HT1080 (cell line): ENCODE results near the gene ABLIM3. TPM values are rescaled to one million over a fixed set of nuclear protein-coding genes. Genes with fewer than 3 reads are reported as not detected.

Source experiments
- DNase-seq: peaks from one replicate; pipeline ENCODE4 v3.0.0-alpha.2; 2015; ENCODE audit warnings: low read depth
- total RNA-seq: library from RNA; depleted of rRNA; stranded (reverse); fragments of >200 nt; shearing (Covaris generic); gene quantifications from 2 replicates; pipeline ENCODE4 v1.2.3, GENCODE V29; 2014; rRNA removed

The ABLIM3 gene
- total RNA-seq, 1 experiment from 2014 or later = 30.4 TPM

GRCh38 chr5:149301744-149302380 lies 160.6 kb downstream of the ABLIM3 start:
- no peak for DNase-seq

GRCh38 chr5:149302641-149303040 lies 161.3 kb downstream of the ABLIM3 start:
- no peak for DNase-seq

GRCh38 chr5:149303210-149303609 lies 161.9 kb downstream of the ABLIM3 start:
- DNase-seq = no peak

GRCh38 chr5:149304195-149305078 lies 163.1 kb downstream of the ABLIM3 start:
- DNase-seq = no peak

- no peak for DNase-seq
Measured at GRCh38 chr5:149309354-149309753, 168.1 kb downstream of the ABLIM3 start.

Other genes starting within 250 kb of the ABLIM3 start
- 22.1 and 24.0 TPM in 2 replicates for gene SH3TC2, start 78.4 kb upstream of the ABLIM3 start, total RNA-seq
- gene AFAP1L1, start 130.4 kb downstream of the ABLIM3 start, total RNA-seq = 0.77 and 0.98 TPM in 2 replicates
- 24.4 and 28.0 TPM in 2 replicates for gene GRPEL2, start 204.0 kb downstream of the ABLIM3 start, total RNA-seq
- gene PCYOX1L, start 216.6 kb downstream of the ABLIM3 start, total RNA-seq = 4.8 and 4.9 TPM in 2 replicates
- not detected in 2 replicates for gene IL17B, start 237.8 kb downstream of the ABLIM3 start, total RNA-seq